GM12878 (cell line): ENCODE data around the gene PLCB4. TPM values are rescaled to one million over a fixed set of nuclear protein-coding genes. Genes with fewer than 3 reads are reported as not detected.

Experiments used
- ATAC-seq: fragments of 200-7000 bp; cut with Tn5 transposase; 3 replicates; pipeline ENCODE4 v1.9.1; 2020; ENCODE audit warnings: mild to moderate bottlenecking, moderate library complexity
- BruUV-seq: library from RNA; stranded (reverse); fragments of 400-500 nt; replicated peaks from 2 replicates; lab custom pipeline; 2021; lab: Mats Ljungman, UMichigan
- CTCF ChIA-PET: fragments of 300-600 bp; sonication (Branson Sonifier 250); formaldehyde crosslinking; extraction: SDS; loops from one replicate; lab custom pipeline; 2021; ENCODE audit warnings: inconsistent platforms; lab: Yijun Ruan, JAX
- POLR2A ChIA-PET: fragments of 350-600 bp; formaldehyde crosslinking; extraction: SDS; loops from one replicate; lab custom pipeline; 2021; ENCODE audit warnings: inconsistent platforms; lab: Charles Lee
- RAD21 ChIA-PET: fragments of 300-600 bp; sonication (Branson Sonifier 250); formaldehyde crosslinking; loops from one replicate; lab custom pipeline; 2023; ENCODE audit warnings: antibody characterized with exemption; ENCODE audit not compliant: unreplicated experiment; lab: Charles Lee
- SMC1A ChIA-PET: fragments of 300-600 bp; sonication (Branson Sonifier 250); formaldehyde crosslinking; loops from one replicate; lab custom pipeline; 2023; ENCODE audit not compliant: unreplicated experiment, uncharacterized antibody; lab: Charles Lee
- DNase-seq: peaks from one replicate; pipeline ENCODE4 v3.0.0-alpha.2; 2011; ENCODE audit warnings: low read depth, low spot score
- FAIRE-seq: peaks from 3 replicates; lab custom pipeline; 2011; peaks lifted over from hg19 to GRCh38; lab: Jason Lieb, UNC
- H2AFZ ChIP-seq: 2 replicates; pipeline ENCODE4 v1.6.0; 2011; ENCODE audit warnings: low read depth, low read length, control low read depth; ENCODE audit not compliant: control insufficient read depth
- H3K27ac ChIP-seq: 2 replicates; pipeline ENCODE4 v1.5.1; 2011; ENCODE audit warnings: control low read depth; ENCODE audit not compliant: control insufficient read depth, insufficient read depth
- H3K27me3 ChIP-seq, 2 experiments: replicated peaks in 1 of 2; 2 replicates each; pipeline versions ENCODE4 v1.6.0 to v1.6.1; 2011; ENCODE audit warnings: low read length in 1 of 2; ENCODE audit not compliant: control insufficient read depth in 2 of 2, insufficient read depth in 2 of 2
- H3K36me3 ChIP-seq, 2 experiments: 2 replicates each; pipeline ENCODE4 v1.5.1; 2011; ENCODE audit warnings: low read length in 1 of 2; ENCODE audit not compliant: control insufficient read depth in 2 of 2, insufficient read depth in 2 of 2
- H3K4me1 ChIP-seq: 2 replicates; pipeline ENCODE4 v1.6.1; 2011; ENCODE audit warnings: mild to moderate bottlenecking, low read length, moderate library complexity, mixed read lengths; ENCODE audit not compliant: control insufficient read depth, insufficient read depth
- H3K4me2 ChIP-seq: 2 replicates; pipeline ENCODE4 v1.6.0; 2011; ENCODE audit warnings: control low read depth; ENCODE audit not compliant: control insufficient read depth, insufficient read depth
- H3K4me3 ChIP-seq: fragments of 200-600 bp; sonication (generic); 2 replicates; pipeline ENCODE4 v1.5.1; 2016
- H3K79me2 ChIP-seq: 2 replicates; pipeline ENCODE4 v1.6.0; 2011; ENCODE audit warnings: low read length; ENCODE audit not compliant: control insufficient read depth, insufficient read depth
- H3K9ac ChIP-seq: 2 replicates; pipeline ENCODE4 v1.8.0; 2011; ENCODE audit warnings: low read length, control low read depth, mixed read lengths; ENCODE audit not compliant: control insufficient read depth, insufficient read depth
- H3K9me3 ChIP-seq: replicated peaks from 3 replicates; pipeline ENCODE4 v1.5.1; 2011; ENCODE audit warnings: mild to moderate bottlenecking, low read length; ENCODE audit not compliant: control insufficient read depth, insufficient read depth
- H4K20me1 ChIP-seq: 2 replicates; pipeline ENCODE4 v1.6.0; 2011; ENCODE audit not compliant: control insufficient read depth, insufficient read depth
- BCLAF1 ChIP-seq: fragments of 450-650 bp; IDR thresholded peaks from 2 replicates; pipeline ENCODE4 v1.6.1; 2017; ENCODE audit warnings: antibody characterized with exemption, mild to moderate bottlenecking, moderate library complexity
- CBFB ChIP-seq: IDR thresholded peaks from 2 replicates; pipeline ENCODE4 v1.6.1; 2016; ENCODE audit warnings: antibody characterized with exemption, low read depth
- CBX3 ChIP-seq: fragments of 200-600 bp; sonication (generic); IDR thresholded peaks from 2 replicates; pipeline ENCODE4 v1.6.1; 2016; ENCODE audit warnings: low read depth, borderline replicate concordance
- CHD1 ChIP-seq: IDR thresholded peaks from 2 replicates; pipeline ENCODE4 v1.6.1; 2012; ENCODE audit warnings: low read depth, low read length, improper control_type of control experiment
- DPF2 ChIP-seq: fragments of 450-650 bp; IDR thresholded peaks from 2 replicates; pipeline ENCODE4 v1.6.1; 2017; ENCODE audit warnings: mild to moderate bottlenecking
- ETV6 ChIP-seq, 2 experiments: fragments of 450-650 bp in 1 of 2; IDR thresholded peaks in 1 of 2; conservative IDR thresholded peaks in 1 of 2; 2 replicates each; pipeline ENCODE4 v1.6.1; 2014; ENCODE audit warnings: antibody characterized with exemption in 1 of 2, borderline replicate concordance in 1 of 2, low read depth in 1 of 2, mild to moderate bottlenecking in 1 of 2, moderate library complexity in 1 of 2
- GABPA ChIP-seq: IDR thresholded peaks from 2 replicates; pipeline ENCODE4 v1.6.1; 2014; ENCODE audit warnings: antibody characterized with exemption, low read depth, mild to moderate bottlenecking, inconsistent platforms
- JUNB ChIP-seq: IDR thresholded peaks from 2 replicates; pipeline ENCODE4 v1.6.1; 2016; ENCODE audit warnings: antibody characterized with exemption, mild to moderate bottlenecking
- NFIC ChIP-seq: IDR thresholded peaks from 2 replicates; pipeline ENCODE4 v1.6.1; 2012; ENCODE audit warnings: low read depth, mild to moderate bottlenecking, inconsistent platforms, low read length, moderate library complexity
- SRF ChIP-seq, 2 experiments: IDR thresholded peaks; 2 replicates each; pipeline ENCODE4 v1.6.1; 2011; ENCODE audit warnings: low read depth in 2 of 2, low read length in 2 of 2, mild to moderate bottlenecking in 1 of 2, moderate library complexity in 1 of 2
- TARDBP ChIP-seq: IDR thresholded peaks from 2 replicates; pipeline ENCODE4 v1.6.1; 2016; ENCODE audit warnings: borderline replicate concordance
- TBL1XR1 ChIP-seq: IDR thresholded peaks from 2 replicates; pipeline ENCODE4 v1.6.1; 2012; ENCODE audit warnings: low read depth, low read length, improper control_type of control experiment
- WRNIP1 ChIP-seq: IDR thresholded peaks from 2 replicates; pipeline ENCODE4 v1.6.1; 2011; ENCODE audit warnings: low read depth, low read length, improper control_type of control experiment, borderline replicate concordance
- ZNF622 ChIP-seq: fragments of 450-650 bp; IDR thresholded peaks from 2 replicates; pipeline ENCODE4 v1.6.1; 2017; ENCODE audit warnings: mild to moderate bottlenecking, inconsistent platforms
- WGBS: methylation state at CpG from one replicate; pipeline ENCODE4 v1.1.6; 2016; ENCODE audit warnings: low lambda C conversion rate; ENCODE audit not compliant: insufficient replicate concordance, insufficient coverage; ENCODE audit errors: missing lambda C conversion rate; 5-methylcytosine and 5-hydroxymethylcytosine counted together
- in situ Hi-C: fragments of 300-500 bp; cut with MboI; formaldehyde crosslinking; loops from 9 replicates; pipeline ENCODE4 v1.14.3; 2018; ENCODE audit warnings: mixed read lengths
- intact Hi-C: fragments of 100-400 bp; cut with micrococcal nuclease; formaldehyde crosslinking; loops from one replicate; pipeline ENCODE4 v1.14.2; 2022; ENCODE audit not compliant: unreplicated experiment
- polyA plus RNA-seq, 11 experiments: library from polyadenylated mRNA; depleted of rRNA in 4 of 11; unstranded in 6 of 11; stranded (reverse) in 5 of 11; fragments of >200 nt; fragmentation: Nextera tagmentation in 4 of 11; fragmentation: Illumina TruSeq in 1 of 11; extraction: Ambion mirVana in 4 of 11; extraction: Trizol in 1 of 11; gene quantifications; 1 replicate in 1 of 11; 2 replicates in 10 of 11; pipeline versions ENCODE4 v1.2.1 to v1.2.3, GENCODE V29; 2011 to 2016; ENCODE audit warnings: inconsistent platforms in 2 of 11, missing spikeins in 2 of 11, low read depth in 1 of 11
- total RNA-seq, 4 experiments: library from RNA; depleted of rRNA in 3 of 4; stranded (reverse); fragments of >200 nt in 3 of 4; fragmentation: Illumina TruSeq in 1 of 4; extraction: Trizol in 1 of 4; gene quantifications; 2 replicates each; pipeline versions ENCODE4 v1.2.1 to v1.2.3, GENCODE V29; 2013 to 2021

The PLCB4 gene
- total and polyA plus RNA-seq, 10 of the 15 experiments (the other 5 are each of a cell fraction or from before 2014, with no cell fraction given), result not detected

GRCh38 chr20:9388813-9389161, 319.9 kb downstream of the PLCB4 start:
- H3K9ac ChIP-seq, result no peak overlapping the region
- DNase-seq, result no peak
- H3K4me1 ChIP-seq, result peaks cover 3% of the 10 kb centered on the region
- TF ChIP-seq GABPA, result no peak
- no peak for TF ChIP-seq SRF (IDR thresholded peaks at IDR 0.05; ENCODE audit: low read depth in 2 of 2, low read length in 2 of 2)
- TF ChIP-seq BCLAF1, result no peak
- no peak for TF ChIP-seq TBL1XR1
- no peak for TF ChIP-seq NFIC
- TF ChIP-seq WRNIP1, result no peak
- no peak for TF ChIP-seq CHD1
- no peak for TF ChIP-seq ETV6 (conservative IDR thresholded peaks at IDR 0.05 in 1 of 2, IDR thresholded peaks at IDR 0.05 in 1 of 2; ENCODE audit: borderline replicate concordance in 1 of 2, low read depth in 1 of 2)
- TF ChIP-seq JUNB, result no peak
- no peak for TF ChIP-seq TARDBP
- TF ChIP-seq CBFB, result no peak
- no peak for TF ChIP-seq ZNF622
- no peak for TF ChIP-seq DPF2
- TF ChIP-seq CBX3, result no peak
- no peak for FAIRE-seq
- H3K27me3 ChIP-seq, result no peaks in the 10 kb centered on the region
- H3K9me3 ChIP-seq, result no peaks in the 10 kb centered on the region
- ATAC-seq, result no peak
- BruUV-seq, result no TSS peak
- ChIA-PET SMC1A (no interaction called here), CTCF (interaction anchor here (1.6 kb wide), 1 partner anchor 19 kb away, joined by 3 read pairs; no protein-coding TSS in a partner anchor), POLR2A (no interaction called here), RAD21 (no interaction called here)
- no peak overlapping the region for H2AFZ ChIP-seq
- no peak overlapping the region for H3K4me3 ChIP-seq
- H3K4me2 ChIP-seq, result no peak overlapping the region
- no peaks in the 10 kb centered on the region for H3K36me3 ChIP-seq
- 88% methylated on average over 2 of the region's 2 CpGs for WGBS
- H3K79me2 ChIP-seq, result no peaks in the 10 kb centered on the region
- H4K20me1 ChIP-seq, result no peaks in the 10 kb centered on the region
- intact Hi-C loops, result no loop called here
- in situ Hi-C loops, result no loop called here
- H3K27ac ChIP-seq, result no peak overlapping the region
